Peyer's patch (tissue), 4 donors: Measurements from ENCODE around the gene MRC2. TPM values are rescaled to one million over a fixed set of nuclear protein-coding genes. Genes with fewer than 3 reads are reported as not detected.

Source experiments
- DNase-seq, 3 donors: peaks; one replicate each; pipeline ENCODE4 v3.0.0-alpha.2; 2017 to 2019
- H3K27ac ChIP-seq, 4 donors: fragments of 200-600 bp; sonication (generic); one replicate each; pipeline ENCODE4 v1.5.1; 2016 to 2019
- H3K27me3 ChIP-seq, 2 donors: fragments of 200-600 bp; sonication (generic); one replicate each; pipeline ENCODE4 v1.5.1; 2019
- H3K36me3 ChIP-seq, 3 donors: fragments of 200-600 bp; sonication (generic); one replicate each; pipeline ENCODE4 v1.5.1; 2016 to 2019
- H3K4me1 ChIP-seq, 4 donors: fragments of 200-600 bp; sonication (generic); one replicate each; pipeline ENCODE4 v1.5.1; 2016 to 2019
- H3K4me3 ChIP-seq, 4 donors: fragments of 200-600 bp; sonication (generic); 1 replicate in 3 of 4; 2 replicates in 1 of 4; pipeline ENCODE4 v1.5.1; 2016 to 2019; ENCODE audit warnings: mild to moderate bottlenecking in 1 of 4
- H3K9me3 ChIP-seq, 4 donors: fragments of 200-600 bp; sonication (generic); one replicate each; pipeline ENCODE4 v1.5.1; 2016 to 2019; ENCODE audit warnings: mild to moderate bottlenecking in 1 of 4
- CTCF ChIP-seq, 6 experiments: fragments of 450-650 bp in 4 of 6; fragments of 200-600 bp in 2 of 6; sonication (generic) in 1 of 6; IDR thresholded peaks; one replicate each; pipeline ENCODE4 v1.5.1; 2017 to 2019; ENCODE audit warnings: antibody characterized with exemption in 6 of 6, mild to moderate bottlenecking in 3 of 6, moderate library complexity in 1 of 6
- POLR2A ChIP-seq, 2 donors: fragments of 450-650 bp; IDR thresholded peaks; one replicate each; pipeline ENCODE4 v1.5.1; 2017; ENCODE audit warnings: antibody characterized with exemption in 2 of 2, mild to moderate bottlenecking in 2 of 2, moderate library complexity in 2 of 2
- total RNA-seq, 4 donors: library from RNA; depleted of rRNA; stranded (reverse); fragments of >200 nt; gene quantifications; one replicate each; pipeline ENCODE4 v1.1.0, GENCODE V29; 2016

MRC2 gene
- total RNA-seq, 4 donors from 2014 or later, result 9.0 to 33.8 (median 14.6) TPM

- no peaks in the 10 kb centered on the region for H3K9me3 ChIP-seq
- no peak for DNase-seq
- TF ChIP-seq POLR2A (IDR thresholded peaks at IDR 0.05), result no peak
- no peak for TF ChIP-seq CTCF (IDR thresholded peaks at IDR 0.05)
These were observed 73.7 kb downstream of the MRC2 start for GRCh38 chr17:62700964-62701705.

GRCh38 chr17:62701706-62702085 is 74.2 kb downstream of the MRC2 start:
- Histone ChIP-seq H3K9me3 (no peaks in the 10 kb centered on the region), H3K4me1 (peaks cover 0 to 14% (median 7%) of the 10 kb centered on the region in 4 donors), H3K4me3 (no peak overlapping the region), H3K36me3 (no peaks in the 10 kb centered on the region), H3K27me3 (no peaks in the 10 kb centered on the region), H3K27ac (no peak overlapping the region)
- no peak for DNase-seq
- TF ChIP-seq CTCF (IDR thresholded peaks at IDR 0.05), result no peak
- no peak for TF ChIP-seq POLR2A (IDR thresholded peaks at IDR 0.05)

More at GRCh38 chr17:62700964-62701705, 73.7 kb downstream of the MRC2 start:
- Histone ChIP-seq H3K27ac (no peak overlapping the region), H3K36me3 (no peaks in the 10 kb centered on the region), H3K4me3 (no peak overlapping the region), H3K27me3 (no peaks in the 10 kb centered on the region), H3K4me1 (peaks cover 0 to 14% (median 7%) of the 10 kb centered on the region in 4 donors)

- DNase-seq, result no peak
- TF ChIP-seq POLR2A (IDR thresholded peaks at IDR 0.05) (no peak), CTCF (IDR thresholded peaks at IDR 0.05) (no peak)
- H3K4me1 ChIP-seq, result peaks cover 0 to 14% (median 7%) of the 10 kb centered on the region in 4 donors
- H3K27me3 ChIP-seq, result no peaks in the 10 kb centered on the region
- no peak overlapping the region for H3K27ac ChIP-seq
- no peaks in the 10 kb centered on the region for H3K36me3 ChIP-seq
- no peaks in the 10 kb centered on the region for H3K9me3 ChIP-seq
- H3K4me3 ChIP-seq, result no peak overlapping the region
These were observed 75.3 kb downstream of the MRC2 start for GRCh38 chr17:62702746-62703260.

GRCh38 chr17:62703261-62703775 is 75.8 kb downstream of the MRC2 start:
- TF ChIP-seq POLR2A (IDR thresholded peaks at IDR 0.05) (no peak), CTCF (IDR thresholded peaks at IDR 0.05) (no peak)
- H3K36me3 ChIP-seq, result no peaks in the 10 kb centered on the region
- H3K27ac ChIP-seq, result peak overlapping the region in 1 of 4 donors; percentile 63
- H3K4me3 ChIP-seq, result peak overlapping the region in 2 of 4 donors; percentile 65 to 86
- H3K27me3 ChIP-seq, result no peaks in the 10 kb centered on the region
- H3K4me1 ChIP-seq, result peaks cover 0 to 14% (median 7%) of the 10 kb centered on the region in 4 donors
- H3K9me3 ChIP-seq, result no peaks in the 10 kb centered on the region
- DNase-seq, result no peak

GRCh38 chr17:62703776-62704380 is 76.4 kb downstream of the MRC2 start:
- peak overlapping the region; percentile 19 to 77 (median 54) for H3K27ac ChIP-seq
- H3K4me1 ChIP-seq, result peaks cover 0 to 14% (median 7%) of the 10 kb centered on the region in 4 donors
- H3K4me3 ChIP-seq, result peak overlapping the region; percentile 43 to 86 (median 68)
- peaks cover 0 to 3% (median 0%) of the 10 kb centered on the region in 4 donors for H3K9me3 ChIP-seq
- H3K27me3 ChIP-seq, result no peaks in the 10 kb centered on the region
- TF ChIP-seq CTCF (IDR thresholded peaks at IDR 0.05) (peak; percentile 61 to 85 (median 77)), POLR2A (IDR thresholded peaks at IDR 0.05) (no peak)
- peak; percentile 43 to 83 (median 83) for DNase-seq
- no peaks in the 10 kb centered on the region for H3K36me3 ChIP-seq
